Endothelial cell of umbilical vein (primary cell): ENCODE data around the gene TTC33.

Source experiments
- CTCF ChIP-seq, 2 donors: IDR thresholded peaks; 1 replicate in 1 of 2; 2 replicates in 1 of 2; pipeline ENCODE4 v1.5.1; 2011; ENCODE audit warnings: low read length in 2 of 2, mild to moderate bottlenecking in 2 of 2, moderate library complexity in 2 of 2, control low read depth in 1 of 2, inconsistent platforms in 1 of 2, low read depth in 1 of 2; ENCODE audit not compliant: insufficient read depth in 1 of 2; ENCODE audit errors: extremely low read depth in 1 of 2
- EZH2 ChIP-seq: IDR thresholded peaks from 2 replicates; pipeline ENCODE4 v1.6.1; 2012; ENCODE audit warnings: borderline replicate concordance, low read depth, mild to moderate bottlenecking, moderate library complexity, low read length, inconsistent platforms; ENCODE audit not compliant: severe bottlenecking
- FOS ChIP-seq: IDR thresholded peaks from 2 replicates; pipeline ENCODE4 v1.6.1; 2011; ENCODE audit warnings: mild to moderate bottlenecking, low read length, moderate library complexity, borderline replicate concordance; ENCODE audit not compliant: insufficient read depth
- GATA2 ChIP-seq: IDR thresholded peaks from 2 replicates; pipeline ENCODE4 v1.7.0; 2011; ENCODE audit warnings: low read depth, mild to moderate bottlenecking, moderate library complexity, mixed read lengths, low read length; ENCODE audit not compliant: insufficient read length, insufficient read depth
- JUN ChIP-seq: IDR thresholded peaks from 2 replicates; pipeline ENCODE4 v1.6.1; 2011; ENCODE audit warnings: borderline replicate concordance, low read depth; ENCODE audit not compliant: insufficient read length, insufficient read depth
- MYC ChIP-seq: IDR thresholded peaks from one replicate; pipeline ENCODE4 v1.6.1; 2011; ENCODE audit warnings: mild to moderate bottlenecking, low read depth, low read length
- POLR2A ChIP-seq: IDR thresholded peaks from 2 replicates; pipeline ENCODE4 v1.6.1; 2012; ENCODE audit warnings: low read depth, mild to moderate bottlenecking, control low read depth, low read length
- POLR2AphosphoS5 ChIP-seq: IDR thresholded peaks from 2 replicates; pipeline ENCODE4 v1.6.1; 2012; ENCODE audit warnings: low read depth, mild to moderate bottlenecking, control low read depth, low read length, moderate library complexity; ENCODE audit not compliant: insufficient read depth
- TF ChIP-seq, protein P1 (sequence below): IDR thresholded peaks from 2 replicates; pipeline ENCODE4 v1.6.1; 2011; ENCODE audit not compliant: insufficient read depth, insufficient read length

GRCh38 chr5:40521925-40522324 is 233.8 kb downstream of the TTC33 start:
- TF ChIP-seq CTCF (IDR thresholded peaks at IDR 0.05; ENCODE audit: extremely low read depth in 1 of 2, insufficient read depth in 1 of 2, low read depth in 1 of 2, low read length in 2 of 2) (no peak), POLR2AphosphoS5 (no peak), POLR2A (no peak), MYC (no peak), EZH2 (no peak), FOS (no peak), JUN (no peak), GATA2 (no peak)
- TF ChIP-seq, protein P1, sequence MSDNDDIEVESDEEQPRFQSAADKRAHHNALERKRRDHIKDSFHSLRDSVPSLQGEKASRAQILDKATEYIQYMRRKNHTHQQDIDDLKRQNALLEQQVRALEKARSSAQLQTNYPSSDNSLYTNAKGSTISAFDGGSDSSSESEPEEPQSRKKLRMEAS, result no peak
